ENCODE data around the gene THAP7. TPM values are rescaled to one million over a fixed set of nuclear protein-coding genes. Genes with fewer than 3 reads are reported as not detected.
A peak's percentile ranks its signal among the peaks of the same experiment; 100 is the strongest.

Gene THAP7
- total RNA-seq, 1 experiment from 2014 or later: 33.7 TPM

- no peaks in the 10 kb centered on the region for H4K20me1 ChIP-seq (ENCODE audit: insufficient read depth, low read depth, low read length)
- peaks cover 2% of the 10 kb centered on the region; the same call in 1 of the 2 replicates for H3K36me3 ChIP-seq (ENCODE audit: insufficient read depth, low read length)
- peak overlapping the region; percentile 96 for H3K4me3 ChIP-seq (ENCODE audit: low read length)
- DNase-seq: peak; percentile 66
- no peaks in the 10 kb centered on the region for H3K9me2 ChIP-seq (replicated peaks; ENCODE audit: insufficient read depth, low read length)
- peaks cover 28% of the 10 kb centered on the region for H3K79me2 ChIP-seq (ENCODE audit: low read length)
- 0 out of 2 replicates have a peak overlapping the region, but pooled peaks have one; percentile 42 for H2AFZ ChIP-seq (ENCODE audit: low read length)
- peaks cover 32% of the 10 kb centered on the region for H3K4me1 ChIP-seq (ENCODE audit: low read length)
- H3K27me3 ChIP-seq (ENCODE audit: low read length): no peaks in the 10 kb centered on the region
- peak overlapping the region; percentile 92 for H3K4me2 ChIP-seq (ENCODE audit: low read depth, low read length, poor library complexity, severe bottlenecking)
- peak overlapping the region; percentile 59 for H3K27ac ChIP-seq (ENCODE audit: low read length)
- peak overlapping the region; percentile 98 for H3K9ac ChIP-seq (ENCODE audit: low read length)
- H3K9me3 ChIP-seq (ENCODE audit: low read length): no peaks in the 10 kb centered on the region
Measured at GRCh38 chr22:20980938-20981722, 20.8 kb downstream of the THAP7 start.

DNA sequence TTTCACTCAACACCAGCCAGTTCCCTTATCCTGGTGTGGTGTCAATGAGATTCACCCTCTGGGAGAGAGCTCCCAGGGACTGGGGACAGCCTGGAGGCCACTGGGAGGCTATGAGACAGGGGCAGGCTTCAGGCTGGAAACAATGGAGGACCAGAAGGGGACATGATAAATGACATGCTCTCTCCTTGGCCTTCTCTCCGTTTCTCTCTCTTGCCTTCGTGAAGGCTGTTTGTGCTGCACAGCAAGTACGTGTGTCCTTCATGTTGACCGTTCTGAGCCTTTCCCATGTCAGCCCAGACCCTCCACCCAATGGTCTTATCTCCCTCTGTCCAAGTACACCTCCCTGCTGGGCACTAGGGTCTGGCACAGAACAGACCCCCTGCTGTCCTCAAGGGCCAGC lies 21.4 kb downstream of the THAP7 start:
- H3K27ac ChIP-seq (ENCODE audit: low read length): no peak overlapping the region
- no peak overlapping the region for H2AFZ ChIP-seq (ENCODE audit: low read length)
- H4K20me1 ChIP-seq (ENCODE audit: insufficient read depth, low read depth, low read length): no peaks in the 10 kb centered on the region
- no peak for DNase-seq
- peak overlapping the region; percentile 92 for H3K4me2 ChIP-seq (ENCODE audit: low read depth, low read length, poor library complexity, severe bottlenecking)
- no peaks in the 10 kb centered on the region for H3K9me2 ChIP-seq (replicated peaks; ENCODE audit: insufficient read depth, low read length)
- peak overlapping the region; percentile 98; the same call in 1 of the 2 replicates for H3K9ac ChIP-seq (ENCODE audit: low read length)
- peak overlapping the region; percentile 96 for H3K4me3 ChIP-seq (ENCODE audit: low read length)
- no peaks in the 10 kb centered on the region for H3K36me3 ChIP-seq (ENCODE audit: insufficient read depth, low read length)
- H3K79me2 ChIP-seq (ENCODE audit: low read length): peaks cover 28% of the 10 kb centered on the region
- H3K9me3 ChIP-seq (ENCODE audit: low read length): no peaks in the 10 kb centered on the region
- H3K27me3 ChIP-seq (ENCODE audit: low read length): no peaks in the 10 kb centered on the region
- peaks cover 32% of the 10 kb centered on the region for H3K4me1 ChIP-seq (ENCODE audit: low read length)

- no peak for DNase-seq
- peak overlapping the region; percentile 45; the same call in 1 of the 2 replicates for H3K9ac ChIP-seq (ENCODE audit: low read length)
Measured at GRCh38 chr22:20979940-20980453, 21.9 kb downstream of the THAP7 start.

GRCh38 chr22:20979243-20979809 lies 22.6 kb downstream of the THAP7 start:
- DNase-seq: peak; percentile 97
- no peaks in the 10 kb centered on the region for H3K9me2 ChIP-seq (replicated peaks; ENCODE audit: insufficient read depth, low read length)
- peak overlapping the region; percentile 48 for H3K4me2 ChIP-seq (ENCODE audit: low read depth, low read length, poor library complexity, severe bottlenecking)
- peaks cover 28% of the 10 kb centered on the region for H3K79me2 ChIP-seq (ENCODE audit: low read length)
- no peaks in the 10 kb centered on the region for H3K9me3 ChIP-seq (ENCODE audit: low read length)
- H4K20me1 ChIP-seq (ENCODE audit: insufficient read depth, low read depth, low read length): no peaks in the 10 kb centered on the region
- peak overlapping the region; percentile 45; the same call in 1 of the 2 replicates for H3K9ac ChIP-seq (ENCODE audit: low read length)
- no peaks in the 10 kb centered on the region for H3K27me3 ChIP-seq (ENCODE audit: low read length)
- no peak overlapping the region for H3K27ac ChIP-seq (ENCODE audit: low read length)
- peak overlapping the region; percentile 45; the same call in 1 of the 2 replicates for H3K4me3 ChIP-seq (ENCODE audit: low read length)
- peaks cover 32% of the 10 kb centered on the region for H3K4me1 ChIP-seq (ENCODE audit: low read length)
- H2AFZ ChIP-seq (ENCODE audit: low read length): peak overlapping the region; percentile 80
- H3K36me3 ChIP-seq (ENCODE audit: insufficient read depth, low read length): no peaks in the 10 kb centered on the region

More at GRCh38 chr22:20979940-20980453, 21.9 kb downstream of the THAP7 start:
- Histone ChIP-seq H2AFZ (ENCODE audit: low read length) (no peak overlapping the region), H3K4me1 (ENCODE audit: low read length) (peaks cover 32% of the 10 kb centered on the region), H3K9me3 (ENCODE audit: low read length) (no peaks in the 10 kb centered on the region), H3K9me2 (replicated peaks; ENCODE audit: insufficient read depth, low read length) (no peaks in the 10 kb centered on the region), H3K27ac (ENCODE audit: low read length) (no peak overlapping the region), H4K20me1 (ENCODE audit: insufficient read depth, low read depth, low read length) (no peaks in the 10 kb centered on the region), H3K4me3 (ENCODE audit: low read length) (peak overlapping the region; percentile 45; the same call in 1 of the 2 replicates), H3K27me3 (ENCODE audit: low read length) (no peaks in the 10 kb centered on the region), H3K36me3 (ENCODE audit: insufficient read depth, low read length) (no peaks in the 10 kb centered on the region), H3K4me2 (ENCODE audit: low read depth, low read length, poor library complexity, severe bottlenecking) (peak overlapping the region; percentile 48), H3K79me2 (ENCODE audit: low read length) (peaks cover 28% of the 10 kb centered on the region)

- Histone ChIP-seq H3K9ac (ENCODE audit: low read length) (no peak overlapping the region), H3K36me3 (ENCODE audit: insufficient read depth, low read length) (no peaks in the 10 kb centered on the region), H3K9me3 (ENCODE audit: low read length) (no peaks in the 10 kb centered on the region), H3K9me2 (replicated peaks; ENCODE audit: insufficient read depth, low read length) (no peaks in the 10 kb centered on the region), H3K27me3 (ENCODE audit: low read length) (no peaks in the 10 kb centered on the region), H3K4me1 (ENCODE audit: low read length) (peaks cover 30% of the 10 kb centered on the region), H4K20me1 (ENCODE audit: insufficient read depth, low read depth, low read length) (no peaks in the 10 kb centered on the region), H3K79me2 (ENCODE audit: low read length) (peaks cover 19% of the 10 kb centered on the region), H2AFZ (ENCODE audit: low read length) (no peak overlapping the region), H3K4me2 (ENCODE audit: low read depth, low read length, poor library complexity, severe bottlenecking) (no peak overlapping the region), H3K4me3 (ENCODE audit: low read length) (no peak overlapping the region), H3K27ac (ENCODE audit: low read length) (no peak overlapping the region)
- no peak for DNase-seq
Measured at GRCh38 chr22:20978419-20978818, 23.5 kb downstream of the THAP7 start.

- Histone ChIP-seq H3K4me1 (ENCODE audit: low read length) (peaks cover 23% of the 10 kb centered on the region), H3K27me3 (ENCODE audit: low read length) (no peaks in the 10 kb centered on the region), H3K4me3 (ENCODE audit: low read length) (no peak overlapping the region), H3K36me3 (ENCODE audit: insufficient read depth, low read length) (no peaks in the 10 kb centered on the region), H3K27ac (ENCODE audit: low read length) (no peak overlapping the region), H2AFZ (ENCODE audit: low read length) (no peak overlapping the region), H4K20me1 (ENCODE audit: insufficient read depth, low read depth, low read length) (no peaks in the 10 kb centered on the region), H3K9ac (ENCODE audit: low read length) (no peak overlapping the region), H3K9me3 (ENCODE audit: low read length) (no peaks in the 10 kb centered on the region), H3K9me2 (replicated peaks; ENCODE audit: insufficient read depth, low read length) (no peaks in the 10 kb centered on the region), H3K79me2 (ENCODE audit: low read length) (peaks cover 11% of the 10 kb centered on the region), H3K4me2 (ENCODE audit: low read depth, low read length, poor library complexity, severe bottlenecking) (no peak overlapping the region)
- no peak for DNase-seq
Measured at GRCh38 chr22:20977516-20978170, 24.3 kb downstream of the THAP7 start.

DNA sequence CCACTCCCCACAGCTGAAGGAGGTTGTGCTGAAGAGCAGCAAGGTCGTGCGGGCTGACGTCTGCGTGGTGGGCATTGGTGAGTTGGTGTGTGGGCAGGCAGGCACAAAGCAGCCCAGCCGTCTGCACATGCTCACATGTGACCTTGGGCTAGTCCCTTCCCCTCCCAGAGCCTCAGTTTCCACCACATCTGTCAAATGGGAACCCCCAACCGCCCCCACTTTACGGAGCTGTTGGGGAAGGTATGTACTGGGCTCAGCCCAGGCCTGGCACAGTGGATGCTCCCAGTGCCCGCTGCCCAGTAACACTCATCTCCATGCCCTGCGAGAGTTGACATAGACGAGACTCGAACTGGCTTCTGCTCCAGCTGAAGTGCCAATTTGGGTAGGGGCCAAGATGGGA lies 24.9 kb downstream of the THAP7 start:
- H4K20me1 ChIP-seq (ENCODE audit: insufficient read depth, low read depth, low read length): no peaks in the 10 kb centered on the region
- no peak for DNase-seq
- no peak overlapping the region for H2AFZ ChIP-seq (ENCODE audit: low read length)
- H3K4me3 ChIP-seq (ENCODE audit: low read length): no peak overlapping the region
- no peak overlapping the region for H3K9ac ChIP-seq (ENCODE audit: low read length)
- no peaks in the 10 kb centered on the region for H3K9me3 ChIP-seq (ENCODE audit: low read length)
- H3K4me1 ChIP-seq (ENCODE audit: low read length): peaks cover 27% of the 10 kb centered on the region
- H3K9me2 ChIP-seq (replicated peaks; ENCODE audit: insufficient read depth, low read length): no peaks in the 10 kb centered on the region
- no peak overlapping the region for H3K27ac ChIP-seq (ENCODE audit: low read length)
- H3K27me3 ChIP-seq (ENCODE audit: low read length): no peaks in the 10 kb centered on the region
- no peak overlapping the region for H3K4me2 ChIP-seq (ENCODE audit: low read depth, low read length, poor library complexity, severe bottlenecking)
- H3K36me3 ChIP-seq (ENCODE audit: insufficient read depth, low read length): no peaks in the 10 kb centered on the region
- peaks cover 6% of the 10 kb centered on the region; the same call in 1 of the 2 replicates for H3K79me2 ChIP-seq (ENCODE audit: low read length)

Measured in Karpas-422 (cell line).